Activated naive CD4-positive, alpha-beta T cell treated with anti-CD3 and anti-CD28 coated beads, Interleukin-2, amount 50 U/mL, for 72 hours (primary cell): ENCODE results near the gene LMF2. TPM values are rescaled to one million over a fixed set of nuclear protein-coding genes. Genes with fewer than 3 reads are reported as not detected.

Source experiments
- ATAC-seq, 2 donors: fragments of 150-1000 bp; cut with Tn5 transposase; 2 replicates each; pipeline ENCODE4 v1.10.0; 2021; ENCODE audit warnings: mild to moderate bottlenecking in 2 of 2, moderate library complexity in 2 of 2
- DNase-seq, 2 donors: peaks; one replicate each; pipeline ENCODE4 v3.0.0; 2021 to 2022; ENCODE audit warnings: low spot score in 2 of 2
- H3K27ac Mint-ChIP-seq, 2 donors: one replicate each; pipeline ENCODE4 v1.8.0; 2022; ENCODE audit warnings: mild to moderate bottlenecking in 2 of 2, mixed read lengths in 2 of 2
- H3K36me3 Mint-ChIP-seq, 2 donors: one replicate each; pipeline ENCODE4 v1.8.0; 2022; ENCODE audit warnings: mixed read lengths in 2 of 2
- H3K9me3 Mint-ChIP-seq, 2 donors: one replicate each; pipeline ENCODE4 v1.8.0; 2022; ENCODE audit warnings: mixed read lengths in 2 of 2
- total RNA-seq, 2 donors: library from RNA; stranded (reverse); gene quantifications; one replicate each; pipeline ENCODE4 v1.2.3, GENCODE V29; 2022

The LMF2 gene
- total RNA-seq, 2 donors from 2014 or later = 54.2 to 76.7 TPM

- Mint-ChIP-seq H3K27ac (no peak overlapping the region), H3K36me3 (peaks cover 6 to 8% of the 10 kb centered on the region in 2 donors), H3K9me3 (no peaks in the 10 kb centered on the region)
- no peak for ATAC-seq
- no peak for DNase-seq
Observed at GRCh38 chr22:50502628-50503474, 4.7 kb downstream of the LMF2 start.

GRCh38 chr22:50502096-50502495, 5.4 kb downstream of the LMF2 start:
- Mint-ChIP-seq H3K9me3 (no peaks in the 10 kb centered on the region), H3K27ac (no peak overlapping the region), H3K36me3 (peaks cover 2 to 4% of the 10 kb centered on the region in 2 donors)
- no peak for DNase-seq
- ATAC-seq = no peak

GRCh38 chr22:50500452-50500851, 7.0 kb downstream of the LMF2 start:
- H3K27ac Mint-ChIP-seq = no peak overlapping the region
- H3K9me3 Mint-ChIP-seq = no peaks in the 10 kb centered on the region
- ATAC-seq (no peak), DNase-seq (no peak)
- no peaks in the 10 kb centered on the region for H3K36me3 Mint-ChIP-seq

- DNase-seq (peak in 1 of 2 donors; percentile 74), ATAC-seq (peak; percentile 91)
- Mint-ChIP-seq H3K27ac (peak overlapping the region in 1 of 2 donors; percentile 50), H3K9me3 (no peaks in the 10 kb centered on the region), H3K36me3 (no peaks in the 10 kb centered on the region)
Observed at GRCh38 chr22:50498322-50498890, 9.1 kb downstream of the LMF2 start.

GRCh38 chr22:50497093-50497492, 10.4 kb downstream of the LMF2 start:
- Mint-ChIP-seq H3K9me3 (no peaks in the 10 kb centered on the region), H3K27ac (no peak overlapping the region)
- DNase-seq = no peak

GRCh38 chr22:50490531-50491308, 16.8 kb downstream of the LMF2 start:
- no peak for DNase-seq
- H3K27ac Mint-ChIP-seq = peak overlapping the region; percentile 16 to 62
- peak; percentile 29 to 77 for ATAC-seq
- H3K36me3 Mint-ChIP-seq = no peaks in the 10 kb centered on the region
- H3K9me3 Mint-ChIP-seq = no peaks in the 10 kb centered on the region

More at GRCh38 chr22:50497093-50497492, 10.4 kb downstream of the LMF2 start:
- no peaks in the 10 kb centered on the region for H3K36me3 Mint-ChIP-seq
- no peak for ATAC-seq

- H3K9me3 Mint-ChIP-seq = no peaks in the 10 kb centered on the region
- DNase-seq (no peak), ATAC-seq (no peak)
- H3K36me3 Mint-ChIP-seq = no peaks in the 10 kb centered on the region
- H3K27ac Mint-ChIP-seq = no peak overlapping the region
Observed at GRCh38 chr22:50489363-50490243, 17.9 kb downstream of the LMF2 start.

GRCh38 chr22:50488886-50489285, 18.6 kb downstream of the LMF2 start:
- no peaks in the 10 kb centered on the region for H3K9me3 Mint-ChIP-seq
- H3K27ac Mint-ChIP-seq = no peak overlapping the region
- no peaks in the 10 kb centered on the region for H3K36me3 Mint-ChIP-seq
- ATAC-seq (no peak), DNase-seq (no peak)

- ATAC-seq = no peak
- DNase-seq = no peak
- H3K36me3 Mint-ChIP-seq = no peaks in the 10 kb centered on the region
- no peaks in the 10 kb centered on the region for H3K9me3 Mint-ChIP-seq
- no peak overlapping the region for H3K27ac Mint-ChIP-seq
Observed at GRCh38 chr22:50488006-50488677, 19.4 kb downstream of the LMF2 start.

GRCh38 chr22:50487290-50488005, 20.1 kb downstream of the LMF2 start:
- Mint-ChIP-seq H3K9me3 (no peaks in the 10 kb centered on the region), H3K27ac (no peak overlapping the region), H3K36me3 (no peaks in the 10 kb centered on the region)
- no peak for DNase-seq
- ATAC-seq = peak in 1 of 2 donors; percentile 18

GRCh38 chr22:50486561-50487289, 20.8 kb downstream of the LMF2 start, which contains the start of gene MIOX:
TSS of gene MIOX (plus strand) at chr22:50486859. CDS start at chr22:50486898, 39 bp downstream.
- no peak within 1 kb of the TSS for H3K27ac Mint-ChIP-seq
- H3K9me3 Mint-ChIP-seq = no peaks in the 10 kb centered on the region
- DNase-seq = no peak
- no peak for ATAC-seq
- H3K36me3 Mint-ChIP-seq = no peaks in the 10 kb centered on the region

GRCh38 chr22:50485221-50486131, 22.0 kb downstream of the LMF2 start:
- no peak for DNase-seq
- no peaks in the 10 kb centered on the region for H3K9me3 Mint-ChIP-seq
- ATAC-seq = no peak

GRCh38 chr22:50483977-50484853, 23.3 kb downstream of the LMF2 start:
- no peaks in the 10 kb centered on the region for H3K36me3 Mint-ChIP-seq
- DNase-seq (no peak), ATAC-seq (no peak)
- no peaks in the 10 kb centered on the region for H3K9me3 Mint-ChIP-seq
- H3K27ac Mint-ChIP-seq = no peak overlapping the region

More at GRCh38 chr22:50485221-50486131, 22.0 kb downstream of the LMF2 start:
- H3K27ac Mint-ChIP-seq = peak overlapping the region in 1 of 2 donors; percentile 47
- no peaks in the 10 kb centered on the region for H3K36me3 Mint-ChIP-seq
